Trophoblast cell (in vitro differentiated cells and primary cell): ENCODE data around the gene QSOX1.

Experiments
- DNase-seq, 2 donors: peaks; one replicate each; pipeline ENCODE4 v3.0.0-alpha.2; 2016
- H2AFZ ChIP-seq: 2 replicates; pipeline ENCODE4 v1.6.1; 2013; ENCODE audit warnings: low read length, moderate library complexity, mild to moderate bottlenecking; ENCODE audit not compliant: insufficient read depth, poor library complexity
- H2AK5ac ChIP-seq: 2 replicates; pipeline ENCODE4 v1.6.1; 2013; ENCODE audit warnings: mild to moderate bottlenecking, low read length
- H2BK120ac ChIP-seq: 2 replicates; pipeline ENCODE4 v1.6.1; 2013; ENCODE audit warnings: low read length, mild to moderate bottlenecking, moderate library complexity; ENCODE audit not compliant: insufficient read depth, poor library complexity
- H2BK12ac ChIP-seq: 2 replicates; pipeline ENCODE4 v1.6.1; 2013; ENCODE audit warnings: mild to moderate bottlenecking, low read length, moderate library complexity
- H2BK5ac ChIP-seq: 2 replicates; pipeline ENCODE4 v1.6.1; 2013; ENCODE audit warnings: low read length, low read depth, moderate library complexity, mild to moderate bottlenecking; ENCODE audit not compliant: poor library complexity
- H3K14ac ChIP-seq: 2 replicates; pipeline ENCODE4 v1.6.1; 2013; ENCODE audit warnings: mild to moderate bottlenecking, low read length
- H3K18ac ChIP-seq: 2 replicates; pipeline ENCODE4 v1.6.1; 2013; ENCODE audit warnings: mild to moderate bottlenecking, low read length
- H3K23ac ChIP-seq: 2 replicates; pipeline ENCODE4 v1.6.1; 2013; ENCODE audit warnings: low read length
- H3K27ac ChIP-seq: 2 replicates; pipeline ENCODE4 v1.5.1; 2013; ENCODE audit warnings: low read depth, mild to moderate bottlenecking, inconsistent platforms, low read length, moderate library complexity
- H3K27me3 ChIP-seq: 2 replicates; pipeline ENCODE4 v1.6.1; 2013; ENCODE audit warnings: inconsistent platforms, mild to moderate bottlenecking, low read length, moderate library complexity; ENCODE audit not compliant: insufficient read depth
- H3K36me3 ChIP-seq, 2 experiments: 1 replicate in 1 of 2; 2 replicates in 1 of 2; pipeline ENCODE4 v1.6.1; 2013; ENCODE audit warnings: low read length in 2 of 2, mild to moderate bottlenecking in 2 of 2, moderate library complexity in 1 of 2; ENCODE audit not compliant: insufficient read depth in 2 of 2, control insufficient read depth in 1 of 2
- H3K4ac ChIP-seq: 2 replicates; pipeline ENCODE4 v1.6.1; 2013; ENCODE audit warnings: low read depth, mild to moderate bottlenecking, low read length, moderate library complexity
- H3K4me1 ChIP-seq, 2 experiments: 1 replicate in 1 of 2; 2 replicates in 1 of 2; pipeline ENCODE4 v1.6.1; 2013; ENCODE audit warnings: low read length in 2 of 2, mild to moderate bottlenecking in 2 of 2, moderate library complexity in 1 of 2; ENCODE audit not compliant: insufficient read depth in 2 of 2, control insufficient read depth in 1 of 2
- H3K4me2 ChIP-seq: 2 replicates; pipeline ENCODE4 v1.6.1; 2013; ENCODE audit warnings: inconsistent platforms, mild to moderate bottlenecking, low read length, moderate library complexity
- H3K4me3 ChIP-seq: 2 replicates; pipeline ENCODE4 v1.5.1; 2013; ENCODE audit warnings: mild to moderate bottlenecking, low read depth, low read length, inconsistent platforms
- H3K79me1 ChIP-seq: one replicate; pipeline ENCODE4 v1.6.1; 2013; ENCODE audit warnings: low read length
- H3K79me2 ChIP-seq: 2 replicates; pipeline ENCODE4 v1.6.1; 2013; ENCODE audit warnings: low read length, mild to moderate bottlenecking; ENCODE audit not compliant: control insufficient read depth, insufficient read depth, poor library complexity
- H3K9ac ChIP-seq: 2 replicates; pipeline ENCODE4 v1.6.1; 2013; ENCODE audit warnings: mild to moderate bottlenecking, low read length
- H3K9me3 ChIP-seq: 2 replicates; pipeline ENCODE4 v1.6.1; 2013; ENCODE audit warnings: low read depth, mild to moderate bottlenecking, control low read depth, inconsistent platforms, low read length; ENCODE audit not compliant: insufficient read depth
- H4K12ac ChIP-seq: 2 replicates; pipeline ENCODE4 v1.6.1; 2013; ENCODE audit warnings: low read depth, mild to moderate bottlenecking, low read length, moderate library complexity
- H4K8ac ChIP-seq: 2 replicates; pipeline ENCODE4 v1.6.1; 2013; ENCODE audit warnings: low read depth, mild to moderate bottlenecking, low read length, moderate library complexity
- H4K91ac ChIP-seq: one replicate; pipeline ENCODE4 v1.6.1; 2013; ENCODE audit warnings: low read depth, mild to moderate bottlenecking, low read length, moderate library complexity
- WGBS: extraction: QIAGEN DNeasy Blood & Tissue Kit; methylation state at CpG from one replicate; pipeline ENCODE4 v1.1.7; 2013; ENCODE audit warnings: missing lambda C conversion rate; ENCODE audit not compliant: insufficient read length, insufficient coverage; ENCODE audit errors: extremely low coverage; 5-methylcytosine and 5-hydroxymethylcytosine counted together

QSOX1 gene

DNA sequence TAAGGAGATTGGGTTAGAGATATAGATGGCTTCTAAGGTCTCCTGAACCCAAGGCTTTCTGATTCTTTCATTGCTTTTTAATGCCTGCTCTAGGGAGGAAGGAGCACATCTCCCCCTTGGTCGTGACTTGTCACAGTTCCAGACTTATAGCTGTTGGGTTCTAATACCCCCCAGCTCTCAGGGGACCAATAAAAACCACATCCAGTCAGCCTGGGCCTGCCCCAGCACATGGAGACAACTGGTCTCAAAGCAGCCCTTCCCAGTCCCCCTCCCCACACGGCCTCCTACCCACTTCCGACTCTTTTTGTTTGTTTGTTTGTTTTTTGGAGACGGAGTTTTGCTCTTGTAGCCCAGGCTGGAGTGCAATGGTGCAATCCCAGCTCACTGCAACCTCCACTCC lies 23.3 kb downstream of the QSOX1 start:
- Histone ChIP-seq H3K4me2 (no peak overlapping the region), H2AFZ (no peak overlapping the region), H2AK5ac (no peak overlapping the region), H2BK12ac (no peak overlapping the region), H3K36me3 (peaks cover 8 to 21% of the 10 kb centered on the region in 2 experiments), H3K79me1 (no peaks in the 10 kb centered on the region), H2BK5ac (no peak overlapping the region), H3K9me3 (peaks cover 2% of the 10 kb centered on the region), H3K18ac (no peak overlapping the region), H3K4ac (no peak overlapping the region), H4K8ac (no peak overlapping the region), H3K23ac (no peak overlapping the region), H3K79me2 (no peaks in the 10 kb centered on the region), H3K4me1 (no peaks in the 10 kb centered on the region), H3K14ac (no peak overlapping the region), H3K4me3 (no peak overlapping the region), H4K12ac (no peak overlapping the region), H4K91ac (no peak overlapping the region), H3K27me3 (no peaks in the 10 kb centered on the region), H3K9ac (no peak overlapping the region), H3K27ac (no peak overlapping the region), H2BK120ac (no peak overlapping the region)
- no peak for DNase-seq
- WGBS: no CpG with 5 or more reads among the region's 4 CpGs

GRCh38 chr1:180178511-180179161 lies 24.0 kb downstream of the QSOX1 start:
- no CpG with 5 or more reads among the region's 12 CpGs for WGBS
- Histone ChIP-seq H3K36me3 (peaks cover 8 to 21% of the 10 kb centered on the region in 2 experiments), H2BK12ac (no peak overlapping the region)

DNA sequence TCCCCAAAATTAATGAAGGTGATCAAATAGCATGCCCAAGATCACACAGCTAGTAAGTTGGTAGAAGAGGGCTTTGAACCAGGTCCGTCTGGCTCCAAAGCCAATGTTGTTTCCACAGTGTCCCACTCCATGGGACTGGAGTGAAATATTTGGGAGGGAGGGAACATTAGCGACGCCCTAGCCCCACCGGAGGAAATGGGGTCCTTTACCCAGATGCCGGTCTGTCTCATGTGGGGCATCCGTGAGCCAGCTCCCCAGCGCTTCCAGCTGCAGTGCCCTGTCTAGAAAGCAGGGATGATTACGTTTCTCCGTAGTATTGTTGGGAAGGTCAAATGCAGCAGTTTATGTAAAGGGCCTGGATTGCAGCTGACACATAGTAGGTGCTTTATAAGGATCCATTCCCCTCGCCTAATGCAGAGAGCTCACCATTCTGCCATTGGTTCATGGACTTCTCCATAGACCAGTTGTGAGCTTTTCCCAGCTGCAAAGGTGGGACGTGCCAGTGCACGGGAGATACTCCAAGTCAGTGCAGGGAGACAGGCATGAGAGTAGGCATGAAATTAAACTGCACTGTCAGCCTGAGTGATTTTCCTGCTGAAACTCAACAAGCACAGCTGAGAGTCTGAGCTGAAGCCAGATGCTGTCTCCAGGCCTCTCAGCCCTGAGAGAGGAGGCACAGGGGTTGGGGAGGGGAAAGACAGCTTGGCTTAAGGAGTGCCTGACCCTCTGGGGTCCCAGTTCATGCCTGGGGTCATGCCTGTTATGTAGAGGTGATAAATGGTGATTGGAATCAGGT lies 24.7 kb downstream of the QSOX1 start:
- Histone ChIP-seq H3K4me3 (no peak overlapping the region), H3K4me2 (no peak overlapping the region), H3K9ac (no peak overlapping the region), H3K18ac (no peak overlapping the region), H4K91ac (no peak overlapping the region), H3K36me3 (peaks cover 12 to 26% of the 10 kb centered on the region in 2 experiments), H4K12ac (no peak overlapping the region), H3K9me3 (peaks cover 2% of the 10 kb centered on the region), H3K4me1 (no peaks in the 10 kb centered on the region), H2BK5ac (no peak overlapping the region), H2AFZ (no peak overlapping the region), H3K4ac (no peak overlapping the region), H2AK5ac (no peak overlapping the region), H2BK120ac (no peak overlapping the region), H3K79me2 (no peaks in the 10 kb centered on the region), H3K79me1 (no peaks in the 10 kb centered on the region), H2BK12ac (no peak overlapping the region), H3K23ac (no peak overlapping the region), H3K27ac (no peak overlapping the region), H3K14ac (no peak overlapping the region), H4K8ac (no peak overlapping the region), H3K27me3 (no peaks in the 10 kb centered on the region)
- no CpG with 5 or more reads among the region's 12 CpGs for WGBS
- DNase-seq: no peak

More at GRCh38 chr1:180178511-180179161, 24.0 kb downstream of the QSOX1 start:
- Histone ChIP-seq H3K4me3 (no peak overlapping the region), H3K79me1 (no peaks in the 10 kb centered on the region), H3K4ac (no peak overlapping the region), H2AFZ (no peak overlapping the region), H3K14ac (no peak overlapping the region), H2BK5ac (no peak overlapping the region), H4K91ac (no peak overlapping the region), H4K8ac (no peak overlapping the region), H3K9ac (no peak overlapping the region), H2AK5ac (no peak overlapping the region), H3K27ac (no peak overlapping the region), H3K4me2 (no peak overlapping the region), H3K23ac (no peak overlapping the region), H3K27me3 (no peaks in the 10 kb centered on the region), H3K4me1 (no peaks in the 10 kb centered on the region), H4K12ac (no peak overlapping the region), H3K9me3 (peaks cover 2% of the 10 kb centered on the region), H3K18ac (no peak overlapping the region), H2BK120ac (no peak overlapping the region), H3K79me2 (no peaks in the 10 kb centered on the region)
- DNase-seq: peak; percentile 57 to 83

DNA sequence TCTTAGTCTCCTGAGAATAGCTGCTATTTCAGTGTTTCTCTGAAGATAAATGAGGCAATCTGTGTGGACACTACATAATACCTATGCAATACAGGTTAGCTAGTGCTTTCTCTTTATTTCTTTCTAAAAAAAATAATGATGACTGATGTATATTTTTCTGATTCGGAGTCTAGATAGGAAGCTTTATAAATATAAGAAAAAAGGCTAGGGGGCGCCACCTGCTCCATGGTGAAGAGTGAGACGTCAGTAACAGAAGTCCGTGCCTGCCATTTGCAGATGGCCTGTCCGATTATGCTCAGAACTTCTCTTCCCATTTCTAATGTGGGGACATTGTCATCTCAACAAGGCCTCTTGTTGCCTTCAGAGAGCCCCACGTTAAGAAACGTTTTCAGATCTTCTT lies 26.4 kb downstream of the QSOX1 start:
- H3K23ac ChIP-seq: no peak overlapping the region
- H3K36me3 ChIP-seq: peaks cover 19 to 38% of the 10 kb centered on the region in 2 experiments
- H3K14ac ChIP-seq: no peak overlapping the region
- H3K4ac ChIP-seq: no peak overlapping the region
- no peaks in the 10 kb centered on the region for H3K4me1 ChIP-seq
- H3K4me3 ChIP-seq: no peak overlapping the region
- H2AK5ac ChIP-seq: no peak overlapping the region
- H4K8ac ChIP-seq: no peak overlapping the region
- peak in 1 of 2 donors; percentile 49 for DNase-seq
- no peak overlapping the region for H4K91ac ChIP-seq
- H3K27ac ChIP-seq: no peak overlapping the region
- H4K12ac ChIP-seq: no peak overlapping the region
- WGBS: no CpG with 5 or more reads among the region's 7 CpGs
- H3K79me2 ChIP-seq: no peaks in the 10 kb centered on the region
- H3K18ac ChIP-seq: no peak overlapping the region
- no peak overlapping the region for H3K4me2 ChIP-seq
- H2BK120ac ChIP-seq: no peak overlapping the region
- H3K9ac ChIP-seq: no peak overlapping the region
- no peaks in the 10 kb centered on the region for H3K79me1 ChIP-seq
- no peak overlapping the region for H2BK5ac ChIP-seq
- no peak overlapping the region for H2BK12ac ChIP-seq
- H3K9me3 ChIP-seq: peaks cover 2% of the 10 kb centered on the region
- no peak overlapping the region for H2AFZ ChIP-seq
- no peaks in the 10 kb centered on the region for H3K27me3 ChIP-seq
